GM12878 (cell line): Measurements from ENCODE around the gene UGT2A3.

ENCODE experiments used
- ESRRA ChIP-seq: IDR thresholded peaks from 2 replicates; pipeline ENCODE4 v1.6.1; 2012; ENCODE audit warnings: mild to moderate bottlenecking, low read length, improper control_type of control experiment
- FOS ChIP-seq: IDR thresholded peaks from 3 replicates; pipeline ENCODE4 v1.6.1; 2011; ENCODE audit warnings: borderline replicate concordance; ENCODE audit not compliant: insufficient read length; ENCODE audit errors: extremely low read depth
- NFYA ChIP-seq: IDR thresholded peaks from 2 replicates; pipeline ENCODE4 v1.6.1; 2011; ENCODE audit warnings: low read depth, mild to moderate bottlenecking, low read length, improper control_type of control experiment, borderline replicate concordance
- POLR2AphosphoS5 ChIP-seq: IDR thresholded peaks from 2 replicates; pipeline ENCODE4 v1.6.1; 2011; ENCODE audit warnings: mild to moderate bottlenecking, low read length, inconsistent platforms
- RAD51 ChIP-seq: fragments of 450-650 bp; IDR thresholded peaks from 2 replicates; pipeline ENCODE4 v1.6.1; 2016; ENCODE audit warnings: moderate library complexity, mild to moderate bottlenecking, inconsistent platforms
- SRF ChIP-seq, 2 experiments: IDR thresholded peaks; 2 replicates each; pipeline ENCODE4 v1.6.1; 2011; ENCODE audit warnings: low read depth in 2 of 2, low read length in 2 of 2, mild to moderate bottlenecking in 1 of 2, moderate library complexity in 1 of 2
- STAT1 ChIP-seq: fragments of 450-650 bp; conservative IDR thresholded peaks from 2 replicates; pipeline ENCODE4 v1.6.1; 2014; ENCODE audit warnings: antibody characterized with exemption, mild to moderate bottlenecking
- TARDBP ChIP-seq: IDR thresholded peaks from 2 replicates; pipeline ENCODE4 v1.6.1; 2016; ENCODE audit warnings: borderline replicate concordance
- ZNF24 ChIP-seq: fragments of 450-650 bp; IDR thresholded peaks from 2 replicates; pipeline ENCODE4 v1.6.1; 2017; ENCODE audit warnings: antibody characterized with exemption, mild to moderate bottlenecking
- TF ChIP-seq, protein P1 (sequence below): fragments of 450-650 bp; IDR thresholded peaks from 2 replicates; pipeline ENCODE4 v1.6.1; 2016; ENCODE audit warnings: mild to moderate bottlenecking, moderate library complexity, borderline replicate concordance
- TF ChIP-seq, protein P2 (sequence below): fragments of 450-650 bp; IDR thresholded peaks from 2 replicates; pipeline ENCODE4 v1.6.1; 2017; ENCODE audit warnings: mild to moderate bottlenecking, low read depth, inconsistent platforms; ENCODE audit not compliant: poor library complexity, severe bottlenecking
- TF ChIP-seq, protein P3 (sequence below), 3 experiments: IDR thresholded peaks in 2 of 3; conservative IDR thresholded peaks in 1 of 3; 2 replicates each; pipeline ENCODE4 v1.5.1; 2011; ENCODE audit warnings: low read depth in 3 of 3, low read length in 3 of 3, mild to moderate bottlenecking in 3 of 3, control low read depth in 2 of 3, moderate library complexity in 2 of 3, inconsistent platforms in 1 of 3, mixed read lengths in 1 of 3; ENCODE audit not compliant: control insufficient read depth in 2 of 3, insufficient read depth in 1 of 3; ENCODE audit errors: extremely low read depth in 1 of 3

DNA sequence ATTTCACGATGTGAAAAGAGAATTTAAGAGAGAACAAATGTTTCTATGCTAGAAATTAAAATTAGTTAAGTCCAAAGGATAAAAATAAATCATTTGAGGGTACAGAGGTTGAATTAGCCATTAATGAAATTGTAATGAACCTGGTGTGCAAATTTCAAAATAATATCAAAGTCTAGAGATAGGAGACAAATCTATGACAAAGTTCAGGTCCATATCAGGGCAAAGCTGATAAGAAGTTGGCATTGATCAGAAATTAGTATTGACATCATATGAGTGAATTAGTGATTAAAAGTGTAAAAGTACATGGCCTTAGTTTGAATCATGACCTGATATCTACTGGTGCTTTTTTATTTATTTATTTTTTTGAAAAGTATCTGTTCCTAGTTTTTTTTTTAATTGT is 33.8 kb upstream of the UGT2A3 start:
- TF ChIP-seq TARDBP (no peak), ZNF24 (no peak), FOS (no peak), SRF (IDR thresholded peaks at IDR 0.05; ENCODE audit: low read depth in 2 of 2, low read length in 2 of 2) (no peak), NFYA (no peak), ESRRA (no peak), STAT1 (no peak), POLR2AphosphoS5 (no peak), RAD51 (no peak)
- TF ChIP-seq, protein P1, sequence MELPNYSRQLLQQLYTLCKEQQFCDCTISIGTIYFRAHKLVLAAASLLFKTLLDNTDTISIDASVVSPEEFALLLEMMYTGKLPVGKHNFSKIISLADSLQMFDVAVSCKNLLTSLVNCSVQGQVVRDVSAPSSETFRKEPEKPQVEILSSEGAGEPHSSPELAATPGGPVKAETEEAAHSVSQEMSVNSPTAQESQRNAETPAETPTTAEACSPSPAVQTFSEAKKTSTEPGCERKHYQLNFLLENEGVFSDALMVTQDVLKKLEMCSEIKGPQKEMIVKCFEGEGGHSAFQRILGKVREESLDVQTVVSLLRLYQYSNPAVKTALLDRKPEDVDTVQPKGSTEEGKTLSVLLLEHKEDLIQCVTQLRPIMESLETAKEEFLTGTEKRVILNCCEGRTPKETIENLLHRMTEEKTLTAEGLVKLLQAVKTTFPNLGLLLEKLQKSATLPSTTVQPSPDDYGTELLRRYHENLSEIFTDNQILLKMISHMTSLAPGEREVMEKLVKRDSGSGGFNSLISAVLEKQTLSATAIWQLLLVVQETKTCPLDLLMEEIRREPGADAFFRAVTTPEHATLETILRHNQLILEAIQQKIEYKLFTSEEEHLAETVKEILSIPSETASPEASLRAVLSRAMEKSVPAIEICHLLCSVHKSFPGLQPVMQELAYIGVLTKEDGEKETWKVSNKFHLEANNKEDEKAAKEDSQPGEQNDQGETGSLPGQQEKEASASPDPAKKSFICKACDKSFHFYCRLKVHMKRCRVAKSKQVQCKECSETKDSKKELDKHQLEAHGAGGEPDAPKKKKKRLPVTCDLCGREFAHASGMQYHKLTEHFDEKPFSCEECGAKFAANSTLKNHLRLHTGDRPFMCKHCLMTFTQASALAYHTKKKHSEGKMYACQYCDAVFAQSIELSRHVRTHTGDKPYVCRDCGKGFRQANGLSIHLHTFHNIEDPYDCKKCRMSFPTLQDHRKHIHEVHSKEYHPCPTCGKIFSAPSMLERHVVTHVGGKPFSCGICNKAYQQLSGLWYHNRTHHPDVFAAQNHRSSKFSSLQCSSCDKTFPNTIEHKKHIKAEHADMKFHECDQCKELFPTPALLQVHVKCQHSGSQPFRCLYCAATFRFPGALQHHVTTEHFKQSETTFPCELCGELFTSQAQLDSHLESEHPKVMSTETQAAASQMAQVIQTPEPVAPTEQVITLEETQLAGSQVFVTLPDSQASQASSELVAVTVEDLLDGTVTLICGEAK = no peak
- TF ChIP-seq, protein P2, sequence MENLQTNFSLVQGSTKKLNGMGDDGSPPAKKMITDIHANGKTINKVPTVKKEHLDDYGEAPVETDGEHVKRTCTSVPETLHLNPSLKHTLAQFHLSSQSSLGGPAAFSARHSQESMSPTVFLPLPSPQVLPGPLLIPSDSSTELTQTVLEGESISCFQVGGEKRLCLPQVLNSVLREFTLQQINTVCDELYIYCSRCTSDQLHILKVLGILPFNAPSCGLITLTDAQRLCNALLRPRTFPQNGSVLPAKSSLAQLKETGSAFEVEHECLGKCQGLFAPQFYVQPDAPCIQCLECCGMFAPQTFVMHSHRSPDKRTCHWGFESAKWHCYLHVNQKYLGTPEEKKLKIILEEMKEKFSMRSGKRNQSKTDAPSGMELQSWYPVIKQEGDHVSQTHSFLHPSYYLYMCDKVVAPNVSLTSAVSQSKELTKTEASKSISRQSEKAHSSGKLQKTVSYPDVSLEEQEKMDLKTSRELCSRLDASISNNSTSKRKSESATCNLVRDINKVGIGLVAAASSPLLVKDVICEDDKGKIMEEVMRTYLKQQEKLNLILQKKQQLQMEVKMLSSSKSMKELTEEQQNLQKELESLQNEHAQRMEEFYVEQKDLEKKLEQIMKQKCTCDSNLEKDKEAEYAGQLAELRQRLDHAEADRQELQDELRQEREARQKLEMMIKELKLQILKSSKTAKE = no peak
- TF ChIP-seq, protein P3, sequence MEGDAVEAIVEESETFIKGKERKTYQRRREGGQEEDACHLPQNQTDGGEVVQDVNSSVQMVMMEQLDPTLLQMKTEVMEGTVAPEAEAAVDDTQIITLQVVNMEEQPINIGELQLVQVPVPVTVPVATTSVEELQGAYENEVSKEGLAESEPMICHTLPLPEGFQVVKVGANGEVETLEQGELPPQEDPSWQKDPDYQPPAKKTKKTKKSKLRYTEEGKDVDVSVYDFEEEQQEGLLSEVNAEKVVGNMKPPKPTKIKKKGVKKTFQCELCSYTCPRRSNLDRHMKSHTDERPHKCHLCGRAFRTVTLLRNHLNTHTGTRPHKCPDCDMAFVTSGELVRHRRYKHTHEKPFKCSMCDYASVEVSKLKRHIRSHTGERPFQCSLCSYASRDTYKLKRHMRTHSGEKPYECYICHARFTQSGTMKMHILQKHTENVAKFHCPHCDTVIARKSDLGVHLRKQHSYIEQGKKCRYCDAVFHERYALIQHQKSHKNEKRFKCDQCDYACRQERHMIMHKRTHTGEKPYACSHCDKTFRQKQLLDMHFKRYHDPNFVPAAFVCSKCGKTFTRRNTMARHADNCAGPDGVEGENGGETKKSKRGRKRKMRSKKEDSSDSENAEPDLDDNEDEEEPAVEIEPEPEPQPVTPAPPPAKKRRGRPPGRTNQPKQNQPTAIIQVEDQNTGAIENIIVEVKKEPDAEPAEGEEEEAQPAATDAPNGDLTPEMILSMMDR (IDR thresholded peaks at IDR 0.05 in 2 of 3, conservative IDR thresholded peaks at IDR 0.05 in 1 of 3; ENCODE audit: control insufficient read depth in 2 of 3, extremely low read depth in 1 of 3, insufficient read depth in 1 of 3, low read depth in 3 of 3, low read length in 3 of 3) = no peak
